HG02759 (cell line): Measurements from ENCODE around the gene FAM204A.

Experiments
- ATAC-seq: cut with Tn5 transposase; IDR thresholded peaks from one replicate; pipeline ENCODE4 v1.9.1; 2021; ENCODE audit warnings: mild to moderate bottlenecking, moderate library complexity; ENCODE audit not compliant: unreplicated experiment

FAM204A gene

DNA sequence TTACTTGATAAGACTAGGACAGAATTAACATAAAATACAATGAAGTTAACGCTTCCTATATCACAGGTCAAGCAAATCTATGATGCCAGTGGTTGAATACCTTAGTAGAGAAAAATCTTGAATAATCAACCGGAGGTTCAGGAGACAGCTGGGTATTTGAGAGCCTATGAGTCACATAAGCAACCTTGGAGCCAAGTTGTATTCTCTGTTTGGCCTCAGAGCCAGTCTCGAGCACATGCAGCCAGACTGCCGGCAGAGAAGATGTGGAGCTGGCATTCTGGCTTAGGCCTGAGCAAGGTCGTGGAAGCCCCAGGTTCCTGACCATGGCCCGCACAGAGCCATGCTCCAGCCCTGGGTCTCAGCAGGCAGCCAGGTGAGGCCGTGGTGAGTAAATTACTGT lies 90.3 kb downstream of the FAM204A start:
- ATAC-seq: no peak

- ATAC-seq: no peak
Observed at GRCh38 chr10:118249714-118250113, 92.4 kb downstream of the FAM204A start.
